GM04503 (cell line): ENCODE data around the gene TSSK6.

Experiments
- DNase-seq: peaks from one replicate; pipeline ENCODE4 v3.0.0-alpha.2; 2012; ENCODE audit warnings: low read depth

TSSK6 gene

DNA sequence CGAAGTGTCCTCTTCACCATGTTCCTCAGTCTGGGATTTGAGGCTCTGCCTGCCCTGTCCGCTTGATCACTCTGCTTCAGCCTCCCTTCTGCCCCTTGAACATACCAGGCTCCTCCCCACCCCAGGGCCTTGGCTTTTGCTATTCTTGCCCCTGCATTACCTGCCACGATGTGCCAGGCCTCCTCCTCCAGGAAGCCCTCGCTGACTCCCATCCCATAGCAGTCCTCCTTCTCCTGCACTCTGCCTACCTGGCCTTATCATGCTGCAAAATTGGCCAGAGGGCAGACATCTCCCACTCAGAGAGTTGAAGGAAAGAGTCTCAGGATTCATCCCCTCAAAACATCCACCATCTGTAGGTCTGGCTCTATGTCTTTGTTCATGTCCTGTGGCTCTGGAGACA is 15.5 kb upstream of the TSSK6 start:
- DNase-seq = no peak

DNA sequence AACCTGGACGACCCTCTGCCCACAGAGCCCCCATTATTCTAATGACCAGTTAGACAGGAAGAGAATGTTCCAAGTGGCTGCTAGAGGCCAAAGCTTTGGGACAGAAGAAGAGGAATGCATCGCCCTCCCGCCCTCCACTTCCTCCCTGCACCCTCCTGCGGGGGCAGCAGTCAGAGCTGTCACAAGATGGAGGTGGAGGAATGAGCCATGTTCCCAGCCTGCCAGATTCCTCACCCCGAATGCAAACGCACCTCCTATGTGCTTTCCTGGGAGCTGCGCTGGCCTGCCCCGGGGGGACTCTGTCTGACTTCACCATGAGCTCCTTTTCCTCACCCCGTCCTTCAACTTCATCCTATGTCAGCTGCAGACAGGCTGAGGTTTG is 15.1 kb upstream of the TSSK6 start:
- no peak for DNase-seq

DNA sequence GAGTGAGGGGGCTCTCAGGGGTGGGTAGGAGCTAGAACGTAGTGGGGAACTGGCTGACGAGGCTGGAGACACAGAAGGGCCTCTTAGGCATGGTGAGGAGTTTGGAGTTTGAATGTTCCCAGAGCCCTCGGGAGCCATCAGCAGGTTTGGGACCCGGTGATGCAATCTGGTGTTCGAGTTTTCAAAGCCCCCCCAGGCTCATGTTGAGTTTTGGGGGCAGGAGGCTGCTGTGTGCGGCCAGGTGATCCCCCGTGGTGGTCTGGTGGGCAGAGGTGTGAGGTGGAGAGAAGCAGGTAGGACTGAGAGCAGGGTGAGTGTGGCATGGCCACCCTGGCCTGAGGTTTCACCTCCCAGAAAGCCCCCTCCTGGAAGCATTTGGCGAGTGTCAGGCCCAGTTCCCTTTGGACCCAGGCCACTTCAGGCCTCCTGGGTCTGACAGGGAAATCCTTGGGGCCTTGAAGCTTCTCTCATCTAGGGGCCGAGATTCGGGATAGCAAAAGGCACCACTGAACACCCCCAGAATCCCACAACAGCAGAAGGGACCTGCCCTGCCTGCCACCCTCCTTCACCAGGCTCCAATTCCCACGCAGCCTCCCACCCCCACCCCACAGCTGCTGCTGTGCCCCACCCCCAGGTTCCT is 14.6 kb upstream of the TSSK6 start:
- DNase-seq = no peak

DNA sequence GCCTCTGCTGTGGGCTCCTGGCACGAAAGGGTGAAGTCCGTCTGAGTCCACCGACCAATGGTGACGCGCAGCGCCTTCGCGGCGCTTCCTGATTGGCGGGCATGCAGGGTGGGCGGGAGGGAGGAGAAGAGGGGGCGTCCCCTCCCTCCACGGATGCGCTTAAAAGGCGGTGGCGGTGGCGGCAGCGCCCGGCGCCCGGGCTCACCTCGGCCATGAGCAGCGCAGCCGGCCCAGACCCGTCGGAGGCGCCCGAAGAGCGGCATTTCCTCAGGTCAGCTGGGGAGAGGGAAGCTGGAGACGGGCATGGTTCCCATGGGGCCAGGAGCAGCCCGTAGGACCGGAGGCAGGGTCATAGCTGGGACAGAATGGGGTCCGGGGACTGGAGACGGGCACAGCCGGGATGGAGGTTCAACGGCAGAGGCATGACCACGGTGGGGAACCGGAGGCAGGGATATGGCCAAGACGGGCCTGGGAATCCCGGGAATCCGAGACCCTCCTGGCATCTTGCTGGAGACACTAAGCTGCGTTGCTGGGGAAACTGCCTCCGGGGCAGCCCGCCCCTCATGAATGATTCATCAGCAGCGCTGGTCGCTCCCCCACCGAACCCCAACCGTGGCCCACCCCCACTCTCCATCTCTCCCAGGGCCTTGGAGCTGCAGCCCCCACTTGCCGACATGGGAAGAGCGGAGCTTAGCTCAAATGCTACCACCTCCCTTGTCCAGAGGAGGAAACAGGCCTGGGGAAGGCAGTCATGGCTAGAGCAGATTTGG is 13.6 kb upstream of the TSSK6 start, which contains the start of gene YJEFN3:
Gene YJEFN3 (plus strand): TSS at position 191 of the 770 bp plus-strand sequence. CDS start 22 bp downstream, at position 213.
- DNase-seq = no peak

DNA sequence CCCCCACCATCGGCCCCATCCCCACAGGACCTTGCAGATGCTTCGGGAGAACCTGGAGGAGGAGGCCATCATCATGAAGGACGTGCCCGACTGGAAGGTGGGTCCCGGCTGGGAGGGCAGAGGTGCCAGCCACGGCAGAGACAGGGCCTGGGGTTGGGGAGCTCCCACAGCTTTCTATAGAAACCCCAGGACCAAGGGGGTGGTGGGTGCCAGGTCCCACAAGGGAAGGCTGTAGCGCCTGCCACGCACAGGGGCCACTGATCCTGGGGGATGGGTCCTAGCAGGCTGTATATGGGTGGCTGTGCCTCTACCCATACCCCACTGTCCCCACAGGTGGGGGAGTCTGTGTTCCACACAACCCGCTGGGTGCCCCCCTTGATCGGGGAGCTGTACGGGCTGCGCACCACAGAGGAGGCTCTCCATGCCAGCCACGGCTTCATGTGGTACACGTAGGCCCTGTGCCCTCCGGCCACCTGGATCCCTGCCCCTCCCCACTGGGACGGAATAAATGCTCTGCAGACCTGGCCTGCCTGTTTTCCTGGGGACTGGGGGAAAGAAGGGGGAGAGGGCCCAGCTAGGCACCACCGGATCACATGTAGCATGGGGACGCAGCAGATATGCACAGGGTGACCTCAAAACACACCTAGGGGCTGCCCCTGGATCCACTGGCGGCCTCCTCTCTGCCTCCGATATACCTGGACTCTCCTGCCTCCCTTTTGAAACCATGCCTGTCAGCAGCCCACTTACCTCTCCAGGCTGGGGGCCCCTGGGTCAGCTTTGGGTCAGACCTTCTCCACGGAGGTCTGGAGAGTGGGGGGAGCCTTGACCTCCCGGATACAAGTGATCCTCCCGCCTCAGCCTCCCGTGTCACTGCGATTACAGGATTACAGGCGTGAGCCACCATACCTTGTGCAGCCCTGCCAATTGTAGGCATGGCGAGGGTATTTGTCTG is 12.6 kb upstream of the TSSK6 start:
- DNase-seq = no peak

DNA sequence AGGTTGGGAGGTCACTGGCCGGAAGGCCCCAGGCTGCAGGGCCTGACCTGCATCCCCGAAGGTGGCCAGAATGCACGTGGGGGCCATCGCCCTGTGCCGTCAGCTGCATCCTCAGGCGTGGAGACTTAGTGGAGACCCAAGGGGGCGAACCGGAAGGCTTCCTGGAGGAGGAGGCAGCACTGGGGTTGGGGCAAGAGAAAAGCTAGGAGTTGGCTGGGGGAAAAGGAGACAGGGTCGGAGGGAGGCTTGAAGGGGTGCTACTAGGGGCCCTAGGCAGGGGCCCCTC is 12.0 kb upstream of the TSSK6 start:
- DNase-seq = no peak

DNA sequence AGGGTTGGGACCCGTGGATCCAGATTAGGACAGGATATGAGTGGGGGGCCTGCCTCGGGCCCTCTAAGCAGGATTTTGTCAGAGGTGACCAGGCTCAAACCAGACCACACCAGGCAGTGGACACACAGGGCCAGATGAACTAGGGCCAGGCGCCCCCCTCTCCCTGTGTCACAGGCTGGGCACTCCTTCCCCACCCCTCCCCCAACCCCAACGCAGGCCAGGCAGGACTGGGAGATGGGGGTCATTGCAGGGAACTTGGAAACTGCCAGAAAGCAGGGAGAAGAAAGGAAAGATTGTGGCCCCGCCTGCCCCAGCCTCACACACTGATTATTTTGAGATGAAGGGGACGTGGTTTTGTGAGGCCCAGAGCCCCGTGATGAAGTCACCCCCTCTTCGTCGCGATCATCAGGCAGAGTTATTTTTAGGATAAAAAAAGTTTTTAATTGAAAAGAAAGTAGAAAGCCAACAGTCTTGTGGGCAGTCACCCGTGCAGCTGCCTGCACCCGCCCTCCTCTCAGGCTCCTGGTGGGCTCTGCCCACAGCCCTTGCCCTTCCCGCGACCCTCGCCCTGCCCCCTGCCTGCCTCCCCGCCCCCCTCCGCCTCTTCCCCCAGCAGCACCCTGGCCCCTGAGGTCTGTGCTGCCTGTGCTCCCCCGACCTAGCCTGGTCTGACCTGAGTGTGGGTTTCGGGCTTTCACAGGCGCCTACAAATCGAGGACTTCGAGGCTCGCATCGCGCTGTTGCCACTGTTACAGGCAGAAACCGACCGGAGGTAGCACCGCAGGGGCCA is 11.4 kb upstream of the TSSK6 start:
- no peak for DNase-seq

DNA sequence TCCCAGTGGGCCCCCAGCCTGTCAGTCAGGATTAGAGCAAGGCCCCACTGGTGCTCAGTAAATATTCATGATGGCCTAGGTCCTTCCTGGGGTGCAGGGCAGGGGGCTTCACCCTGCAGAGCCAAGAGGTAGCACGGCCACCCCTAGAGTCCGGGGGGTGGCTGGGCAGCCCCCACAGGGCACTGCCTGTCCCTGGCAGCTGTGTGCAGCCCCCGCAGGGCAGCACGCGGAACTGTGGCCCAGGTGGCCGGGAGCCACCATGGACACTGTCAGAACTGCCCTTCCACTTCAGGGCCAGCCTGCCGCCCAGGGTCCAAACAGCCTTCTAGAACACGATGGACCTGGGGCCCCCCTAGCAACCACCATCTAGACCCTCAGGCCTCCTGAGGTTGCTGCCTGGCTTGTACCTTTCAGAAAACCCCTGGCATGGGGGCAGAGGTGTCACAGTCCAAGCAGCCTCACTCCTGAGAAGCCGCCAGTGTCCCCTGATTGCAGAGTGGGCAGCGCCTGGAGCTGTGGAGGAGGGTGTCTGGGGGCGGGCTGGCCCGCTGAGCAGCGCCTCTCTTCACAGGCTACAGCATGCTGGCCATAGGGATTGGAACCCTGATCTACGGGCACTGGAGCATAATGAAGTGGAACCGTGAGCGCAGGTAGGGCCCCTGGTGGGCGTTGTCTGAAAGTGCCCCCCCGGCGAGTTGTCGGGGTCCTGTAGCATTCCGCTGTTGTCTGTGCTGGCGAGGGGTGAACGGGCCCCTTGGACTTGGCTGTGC is 10.4 kb upstream of the TSSK6 start:
- no peak for DNase-seq

DNA sequence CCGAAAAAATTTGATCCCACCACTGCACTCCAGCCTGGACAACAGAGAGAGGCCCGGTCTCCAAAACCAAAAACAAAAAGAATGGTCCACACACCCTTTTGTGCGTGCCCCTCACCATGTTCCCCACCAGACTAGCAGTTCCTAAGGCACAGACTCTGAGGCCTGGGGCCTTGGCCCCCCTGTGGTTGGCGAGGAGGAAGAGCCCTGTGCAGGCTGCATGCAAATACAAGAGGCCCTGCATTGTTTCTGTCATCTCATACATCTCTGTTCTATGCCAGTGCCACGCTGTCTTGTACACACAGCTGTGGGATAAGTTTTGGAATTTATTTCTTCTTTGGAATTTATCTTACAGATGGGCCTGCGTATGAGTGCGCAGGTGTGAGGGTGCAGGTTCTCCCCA is 8.7 kb upstream of the TSSK6 start:
- DNase-seq = no peak

DNA sequence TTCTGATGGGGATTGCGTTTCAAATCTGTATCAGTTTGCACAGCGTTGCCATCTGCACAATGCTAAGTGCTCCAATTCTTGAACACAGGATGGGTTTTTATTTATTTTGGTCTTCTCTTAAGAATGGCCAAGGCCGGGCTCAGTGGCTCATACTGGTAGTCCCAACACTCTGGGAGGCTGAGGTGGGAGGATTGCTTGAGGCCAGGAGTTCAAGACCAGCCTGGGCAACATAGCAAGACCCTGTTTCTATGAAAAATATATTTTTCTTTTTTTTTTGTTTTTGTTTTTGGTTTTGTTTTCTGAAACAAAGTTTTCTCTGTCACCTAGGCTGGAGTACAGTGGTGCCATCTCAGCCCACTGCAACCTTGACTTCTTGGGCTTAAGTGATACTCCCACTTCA is 7.8 kb upstream of the TSSK6 start:
- no peak for DNase-seq

DNA sequence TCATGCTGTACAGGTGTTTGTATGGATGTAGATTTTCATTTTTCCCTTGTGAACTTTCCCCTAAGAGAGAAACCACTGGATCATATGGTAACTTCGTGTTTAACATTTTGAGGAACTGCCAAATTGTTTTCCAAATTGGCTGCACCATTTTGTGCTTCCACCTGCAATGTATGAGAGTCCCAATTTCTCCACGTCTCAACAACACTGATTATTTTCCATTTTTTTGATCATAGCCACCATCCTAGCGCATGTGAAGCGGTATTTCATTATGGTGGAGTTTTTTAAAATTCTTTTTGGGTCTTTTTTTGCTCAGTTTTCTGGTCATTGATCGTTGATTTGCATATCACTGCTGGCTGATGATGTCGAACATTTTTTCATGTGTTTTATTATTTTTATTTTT is 5.6 kb upstream of the TSSK6 start:
- no peak for DNase-seq

DNA sequence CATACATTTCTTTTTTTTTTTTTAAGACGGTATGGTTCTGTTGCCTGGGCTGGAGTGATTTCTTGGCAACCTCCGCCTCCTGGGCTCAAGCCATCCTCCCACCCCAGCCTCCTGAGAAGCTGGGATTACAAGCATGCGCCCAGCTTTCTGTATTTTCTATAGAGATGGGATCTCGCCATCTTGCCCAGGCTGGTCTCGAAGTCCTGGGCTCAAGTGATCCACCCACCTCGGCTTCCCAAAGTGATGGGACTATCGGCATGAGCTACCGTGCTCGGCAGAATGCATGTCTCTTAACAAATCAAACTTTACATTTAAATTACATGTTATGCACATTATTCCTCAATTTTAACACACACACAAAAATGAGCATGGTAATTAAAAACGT is 1.9 kb upstream of the TSSK6 start:
- no peak for DNase-seq

DNA sequence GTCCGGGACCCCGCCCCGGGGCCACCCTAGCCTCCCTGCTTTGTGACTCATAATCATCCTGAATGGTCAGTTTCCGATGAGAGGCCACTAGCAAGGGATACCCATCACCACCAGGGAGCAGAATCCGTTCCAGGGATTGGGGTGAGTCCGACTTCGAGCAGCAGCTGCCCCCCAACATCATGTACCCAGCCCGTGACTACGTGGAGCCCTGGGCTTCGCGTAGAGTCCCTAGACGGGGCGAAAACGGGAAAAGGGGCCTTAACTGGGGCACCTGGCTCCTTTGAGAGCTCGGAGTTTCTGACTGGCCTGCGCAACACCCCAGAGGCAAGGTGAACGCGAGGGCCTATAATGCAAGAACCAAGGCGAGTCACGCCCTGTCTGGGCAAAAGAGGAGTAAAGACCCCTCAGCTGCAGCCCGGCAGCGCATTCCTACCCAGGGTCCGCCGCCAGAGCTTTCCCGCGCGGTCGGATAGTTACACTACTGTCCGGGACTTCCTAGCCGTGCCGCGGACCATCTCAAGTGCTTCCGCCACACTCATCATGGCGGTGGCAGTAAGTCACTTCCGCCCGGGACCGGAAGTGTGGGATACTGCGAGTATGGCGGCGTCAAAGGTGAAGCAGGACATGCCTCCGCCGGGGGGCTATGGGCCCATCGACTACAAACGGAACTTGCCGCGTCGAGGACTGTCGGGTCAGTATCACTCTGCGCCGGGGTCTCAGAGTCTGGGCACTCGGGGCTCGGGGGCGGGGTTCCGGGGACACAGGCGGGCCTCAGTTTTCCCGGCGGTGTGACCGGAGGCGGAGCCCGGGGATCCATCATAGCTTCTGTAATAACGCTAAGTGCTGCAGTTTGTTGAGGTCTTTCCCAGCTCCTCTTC is 533 bp upstream of the TSSK6 start, which contains the start of gene NDUFA13:
Gene NDUFA13 (plus strand): TSS at position 584 of the 878 bp plus-strand sequence. CDS start 14 bp downstream, at position 598.
- DNase-seq = peak; percentile 54

DNA sequence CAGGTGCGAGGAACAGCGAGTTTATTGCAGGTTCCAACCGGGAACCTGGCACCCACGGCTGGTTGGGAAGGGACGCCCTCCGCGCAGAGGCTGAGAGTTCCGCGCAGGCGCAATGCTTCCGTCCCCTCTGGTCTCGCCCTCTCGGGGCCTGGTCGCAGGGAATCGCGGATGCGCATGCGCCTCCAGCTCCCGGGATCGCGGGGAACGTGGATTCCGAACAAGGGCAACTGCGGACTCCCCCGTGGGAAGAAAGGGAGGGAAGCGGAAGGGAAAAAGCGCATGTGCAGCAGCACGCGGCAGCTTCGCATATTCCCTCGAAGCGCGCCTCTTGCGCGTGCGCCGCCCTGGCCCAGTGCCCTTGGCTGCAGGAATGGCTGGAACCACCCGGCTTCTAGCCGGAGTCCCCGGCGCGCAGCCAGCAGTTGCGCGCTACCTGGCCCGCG is 1.1 kb downstream of the TSSK6 start:
- no peak for DNase-seq

DNA sequence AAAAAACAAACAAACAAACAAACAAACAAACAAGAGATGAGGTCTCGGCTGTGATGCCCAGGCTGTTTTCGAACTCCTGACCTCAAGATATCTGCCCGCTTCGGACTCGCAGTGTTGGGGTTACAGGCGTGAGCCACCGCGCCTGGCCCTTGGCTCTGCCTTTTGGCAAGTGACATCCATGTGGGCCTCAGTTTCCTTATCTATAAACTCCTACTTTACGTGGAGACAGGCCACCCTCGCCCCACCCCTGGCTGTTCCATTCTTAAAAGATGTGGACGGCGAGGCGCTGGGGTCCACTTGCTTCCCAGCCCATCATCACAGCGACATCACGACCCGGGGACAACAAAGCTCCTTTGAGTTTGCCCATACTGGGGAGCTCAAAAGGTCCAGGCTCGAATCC is 1.7 kb downstream of the TSSK6 start:
- DNase-seq = no peak

DNA sequence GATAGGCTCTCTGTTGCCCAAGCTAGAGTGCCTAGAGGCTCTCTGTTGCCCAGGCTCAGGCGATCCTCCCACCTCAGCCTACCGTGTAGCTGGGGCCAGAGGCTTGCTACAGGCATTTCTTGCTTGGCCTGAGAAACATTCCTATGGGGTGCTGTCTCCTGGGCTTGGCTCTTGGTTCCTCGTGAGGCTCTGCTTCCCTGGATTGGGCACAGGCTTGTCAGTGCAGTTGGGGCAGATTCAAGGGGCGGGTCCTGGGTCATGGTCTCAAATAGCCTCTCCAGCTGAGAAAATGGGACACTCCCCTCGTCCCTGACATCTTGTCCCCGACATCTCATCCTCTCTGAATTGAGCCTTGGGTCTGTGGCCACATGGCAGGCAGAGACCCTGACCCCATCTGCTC is 4.9 kb downstream of the TSSK6 start:
- no peak for DNase-seq

DNA sequence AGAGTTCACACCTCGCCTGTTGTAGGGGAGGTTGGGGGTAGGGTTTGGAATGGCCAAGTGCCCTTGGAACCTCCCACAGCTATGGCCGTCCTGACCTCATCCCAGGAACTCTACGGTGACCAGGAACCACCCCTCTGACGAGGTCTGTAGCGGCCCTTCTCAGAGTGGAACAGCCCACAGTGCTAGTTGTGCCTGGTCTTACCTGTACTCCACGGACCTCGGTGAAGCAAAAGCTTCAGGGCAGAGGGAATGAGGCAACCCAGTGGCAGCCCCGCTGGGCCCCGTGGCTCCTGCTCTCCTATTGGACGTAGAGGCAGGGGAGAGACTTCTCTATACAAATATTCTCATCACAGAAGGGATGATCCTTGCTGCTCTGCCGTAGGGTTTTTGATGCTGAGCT is 7.1 kb downstream of the TSSK6 start:
- DNase-seq = no peak

DNA sequence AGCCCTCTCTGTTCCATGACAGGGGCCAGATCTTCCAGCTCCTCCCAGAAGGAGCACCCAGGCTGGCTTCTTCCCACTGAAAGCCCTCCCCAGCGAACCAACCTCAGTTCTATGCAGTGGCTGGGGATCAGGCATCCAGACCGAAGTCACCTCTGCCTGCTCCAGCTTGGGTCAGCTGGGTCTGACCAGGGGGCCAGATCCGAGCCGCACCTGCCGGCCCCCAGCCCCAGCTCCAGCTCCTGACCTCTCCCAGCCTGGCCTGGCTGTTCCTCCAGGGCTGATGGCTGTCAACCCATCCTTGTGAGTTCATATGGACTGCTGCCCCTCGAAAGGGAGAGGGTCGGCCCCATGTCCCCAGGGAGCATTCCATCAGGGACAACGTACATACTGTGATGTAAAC is 8.0 kb downstream of the TSSK6 start:
- no peak for DNase-seq

DNA sequence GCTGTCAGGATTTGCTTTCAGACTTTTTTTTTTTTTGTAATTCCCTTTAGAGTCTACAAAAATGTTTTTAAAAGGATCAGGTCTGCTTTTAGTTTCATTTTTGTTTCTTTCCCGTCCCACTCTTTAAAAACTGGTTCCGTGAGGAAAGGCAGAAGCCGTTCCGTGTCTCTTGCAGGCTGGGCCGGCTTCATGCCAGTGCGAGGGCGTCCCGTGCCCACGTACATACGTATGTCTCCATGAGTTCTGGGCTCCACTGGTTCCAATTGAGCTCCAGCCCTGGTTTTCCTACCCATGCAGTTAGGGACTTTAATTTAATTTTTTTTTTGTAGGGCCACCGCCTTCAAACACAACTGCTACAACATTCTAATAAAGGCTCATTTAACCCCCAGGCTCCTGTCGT is 8.8 kb downstream of the TSSK6 start:
- DNase-seq = no peak

DNA sequence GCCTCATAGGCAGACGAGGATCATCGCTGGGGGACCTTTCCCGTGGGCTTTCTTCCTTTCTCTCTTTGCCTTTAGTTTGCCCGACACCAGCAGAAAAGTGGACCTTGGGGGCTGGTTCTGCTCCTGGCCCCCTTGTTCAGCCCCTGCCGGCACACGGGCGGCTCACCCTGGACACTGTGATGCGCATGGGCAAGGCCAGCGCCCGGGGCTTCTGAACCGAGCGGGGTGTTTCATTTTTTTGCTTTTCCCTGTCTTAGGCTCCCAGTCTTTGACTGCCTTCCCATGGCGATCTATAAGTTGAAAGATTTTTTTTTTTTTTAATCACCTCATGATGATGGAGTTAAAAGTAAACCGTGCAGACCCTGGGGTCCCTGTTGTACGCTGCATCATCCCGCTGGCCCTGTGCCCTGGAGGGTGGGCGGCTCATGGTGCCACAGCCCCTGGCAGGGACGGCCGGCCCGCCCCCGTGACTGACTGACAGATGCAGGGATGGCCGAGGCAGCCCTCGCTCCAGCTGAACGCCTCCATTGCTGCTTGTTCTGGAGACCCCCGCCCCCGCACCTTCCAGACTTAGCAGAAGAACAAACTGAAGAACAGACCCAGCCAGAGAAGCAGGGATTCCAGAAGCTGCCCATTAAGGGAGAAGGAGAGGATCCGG is 9.6 kb downstream of the TSSK6 start:
- no peak for DNase-seq
